ENCODE measurements around the gene PDE3A. TPM values are rescaled to one million over a fixed set of nuclear protein-coding genes. Genes with fewer than 3 reads are reported as not detected.

The PDE3A gene
- total RNA-seq, 1 experiment from 2014 or later, result 0.12 TPM

- H3K79me2 ChIP-seq (ENCODE audit: insufficient read depth, low read length), result no peaks in the 10 kb centered on the region
- POLR2A ChIA-PET, result no interaction called here
- H3K9me2 ChIP-seq (ENCODE audit: insufficient read depth), result no peaks in the 10 kb centered on the region
- no TSS peak for BruUV-seq (replicated peaks)
- H3K4me2 ChIP-seq (ENCODE audit: low read length), result no peak overlapping the region
- no peak overlapping the region for H3K27ac ChIP-seq (ENCODE audit: low read depth, low read length)
- H3K4me3 ChIP-seq (replicated peaks in 1 of 2; ENCODE audit: low read depth in 1 of 2, low read length in 2 of 2), result no peak overlapping the region
- no peaks in the 10 kb centered on the region for H3K9me3 ChIP-seq (ENCODE audit: control insufficient read depth in 1 of 2, insufficient read depth in 1 of 2, low read depth in 1 of 2, low read length in 2 of 2)
- no peaks in the 10 kb centered on the region for H4K20me1 ChIP-seq (ENCODE audit: insufficient read depth)
- H3K27me3 ChIP-seq (ENCODE audit: insufficient read depth, low read length), result no peaks in the 10 kb centered on the region
- H3K36me3 ChIP-seq (ENCODE audit: control insufficient read depth in 1 of 2, insufficient read depth in 2 of 2, low read length in 2 of 2), result no peaks in the 10 kb centered on the region
- H2AFZ ChIP-seq (ENCODE audit: low read depth, low read length, poor library complexity, severe bottlenecking), result no peak overlapping the region
- CTCF ChIA-PET, result interaction anchor here (1.1 kb wide), 1 partner anchor 40 kb away, joined by 4 read pairs; no protein-coding TSS in a partner anchor
- intact Hi-C loops (cut with micrococcal nuclease), result no loop called here
- RAD21 ChIA-PET (ENCODE audit: low non-redundant PET in 1 of 2, low total read pairs in 2 of 2, uncharacterized antibody in 2 of 2, unreplicated experiment in 2 of 2), result no interaction called here
- ATAC-seq (no peak), DNase-seq (ENCODE audit: low read depth, low spot score) (no peak)
- no peaks in the 10 kb centered on the region for H3K4me1 ChIP-seq (ENCODE audit: control insufficient read depth in 1 of 2, insufficient read depth in 2 of 2, low read length in 2 of 2)
- TF ChIP-seq CBX3 (IDR thresholded peaks at IDR 0.05; ENCODE audit: low read depth), result no peak
- no peak for TF ChIP-seq REST (IDR thresholded peaks at IDR 0.05; ENCODE audit: low read depth)
- no peak for TF ChIP-seq ELF1 (IDR thresholded peaks at IDR 0.05; ENCODE audit: borderline replicate concordance, low read depth)
- no peak for TF ChIP-seq MAX (IDR thresholded peaks at IDR 0.05)
- TF ChIP-seq EGR1 (IDR thresholded peaks at IDR 0.05; ENCODE audit: low read depth), result no peak
- TF ChIP-seq YY1 (IDR thresholded peaks at IDR 0.05; ENCODE audit: extremely low read depth, insufficient replicate concordance, low read depth, low read length), result no peak
- no peak for TF ChIP-seq EZH2phosphoT487 (IDR thresholded peaks at IDR 0.05; ENCODE audit: borderline replicate concordance)
- TF ChIP-seq FOSL1 (IDR thresholded peaks at IDR 0.05; ENCODE audit: low read depth), result no peak
- no peak for TF ChIP-seq EZH2 (IDR thresholded peaks at IDR 0.05)
- no peak for TF ChIP-seq ATF3 (IDR thresholded peaks at IDR 0.05)
- TF ChIP-seq POLR2A (IDR thresholded peaks at IDR 0.05; ENCODE audit: borderline replicate concordance, extremely low read depth, insufficient read depth, insufficient read length), result no peak
- TF ChIP-seq SRF (IDR thresholded peaks at IDR 0.05; ENCODE audit: low read depth), result no peak
- TF ChIP-seq ZNF274 (IDR thresholded peaks at IDR 0.05; ENCODE audit: low read depth, low read length), result no peak
- TF ChIP-seq TCF7L2 (IDR thresholded peaks at IDR 0.05; ENCODE audit: borderline replicate concordance, extremely low read depth, insufficient read depth, insufficient read length), result no peak
- no peak for TF ChIP-seq SP1 (IDR thresholded peaks at IDR 0.05; ENCODE audit: low read depth)
- no peak for TF ChIP-seq CTCF (IDR thresholded peaks at IDR 0.05 in 2 of 3, conservative IDR thresholded peaks at IDR 0.05 in 1 of 3; ENCODE audit: borderline replicate concordance in 1 of 3, insufficient read depth in 1 of 3, low read depth in 2 of 3, low read length in 2 of 3)
- no peak for TF ChIP-seq JUND (IDR thresholded peaks at IDR 0.05)
- H3K9ac ChIP-seq (ENCODE audit: low read length), result no peak overlapping the region
Observed at GRCh38 chr12:20508962-20509361, 140.6 kb downstream of the PDE3A start.

Measured in HCT116 (cell line).